HG02678 (cell line): ENCODE measurements around the gene CDHR2.

Experiments used
- ATAC-seq: cut with Tn5 transposase; IDR thresholded peaks from one replicate; pipeline ENCODE4 v1.9.1; 2021; ENCODE audit warnings: mild to moderate bottlenecking, moderate library complexity; ENCODE audit not compliant: unreplicated experiment

The CDHR2 gene

GRCh38 chr5:176618783-176619182 is 69.6 kb downstream of the CDHR2 start:
- ATAC-seq: no peak

- peak; percentile 78 for ATAC-seq
These were observed 70.0 kb downstream of the CDHR2 start for GRCh38 chr5:176619203-176619568.

- no peak for ATAC-seq
These were observed 70.6 kb downstream of the CDHR2 start for GRCh38 chr5:176619569-176620332.

- no peak for ATAC-seq
These were observed 71.3 kb downstream of the CDHR2 start for GRCh38 chr5:176620333-176620981.

- no peak for ATAC-seq
These were observed 72.5 kb downstream of the CDHR2 start for GRCh38 chr5:176621661-176622079.

- ATAC-seq: no peak
These were observed 75.0 kb downstream of the CDHR2 start for GRCh38 chr5:176624142-176624541.

GRCh38 chr5:176624938-176625337 is 75.8 kb downstream of the CDHR2 start:
- ATAC-seq: no peak

GRCh38 chr5:176625512-176625911 is 76.4 kb downstream of the CDHR2 start:
- ATAC-seq: no peak

GRCh38 chr5:176625966-176626875 is 77.1 kb downstream of the CDHR2 start:
- no peak for ATAC-seq

- no peak for ATAC-seq
These were observed 77.7 kb downstream of the CDHR2 start for GRCh38 chr5:176626876-176627236.

- ATAC-seq: no peak
These were observed 78.4 kb downstream of the CDHR2 start for GRCh38 chr5:176627582-176627981.

GRCh38 chr5:176628406-176629228 is 79.5 kb downstream of the CDHR2 start:
- no peak for ATAC-seq

- ATAC-seq: no peak
These were observed 80.2 kb downstream of the CDHR2 start for GRCh38 chr5:176629317-176629852.

GRCh38 chr5:176629853-176630680 is 80.9 kb downstream of the CDHR2 start, which contains the start of the genes EIF4E1B and SNCB:
Gene EIF4E1B, plus strand, starts transcription at chr5:176630675. Its CDS starts 12,113 bp downstream, at chr5:176642788.
Gene SNCB, minus strand, starts transcription at chr5:176630534. Its CDS starts 880 bp downstream, at chr5:176629654.
- peak; percentile 64 for ATAC-seq

- ATAC-seq: no peak
These were observed 81.6 kb downstream of the CDHR2 start for GRCh38 chr5:176630681-176631222.

- no peak for ATAC-seq
These were observed 82.5 kb downstream of the CDHR2 start for GRCh38 chr5:176631383-176632200.

GRCh38 chr5:176632745-176633144 is 83.6 kb downstream of the CDHR2 start:
- no peak for ATAC-seq

- ATAC-seq: no peak
These were observed 84.5 kb downstream of the CDHR2 start for GRCh38 chr5:176633598-176633997.
